Bronchial epithelial cell (primary cell): ENCODE measurements around the gene IPP. TPM values are rescaled to one million over a fixed set of nuclear protein-coding genes. Genes with fewer than 3 reads are reported as not detected.

ENCODE experiments used
- DNase-seq: peaks from one replicate; pipeline ENCODE4 v3.0.0-alpha.2; 2010; ENCODE audit warnings: low read depth
- FAIRE-seq: peaks from 2 replicates; lab custom pipeline; 2011; peaks lifted over from hg19 to GRCh38; lab: Jason Lieb, UNC
- H3K27me3 ChIP-seq: 2 replicates; pipeline ENCODE4 v1.5.1; 2011; ENCODE audit warnings: low read length; ENCODE audit not compliant: control insufficient read depth, insufficient read depth
- H3K36me3 ChIP-seq: 2 replicates; pipeline ENCODE4 v1.5.1; 2011; ENCODE audit warnings: low read length; ENCODE audit not compliant: control insufficient read depth, insufficient read depth
- H3K4me3 ChIP-seq: 2 replicates; pipeline ENCODE4 v1.5.1; 2011; ENCODE audit warnings: mild to moderate bottlenecking, low read depth, low read length, control low read depth
- total RNA-seq: library from RNA; depleted of rRNA; stranded (reverse); fragments of >200 nt; gene quantifications from 2 replicates; pipeline ENCODE4 v1.2.1, GENCODE V29; 2014
- TF ChIP-seq, protein P1 (sequence below): IDR thresholded peaks from 2 replicates; pipeline ENCODE4 v1.5.1; 2011; ENCODE audit warnings: mild to moderate bottlenecking, moderate library complexity, low read length, control low read depth, inconsistent platforms; ENCODE audit not compliant: insufficient read depth, severe bottlenecking

Gene IPP
- total RNA-seq, 1 donor from 2014 or later = 9.7 TPM

- no peak for FAIRE-seq
- H3K36me3 ChIP-seq = no peaks in the 10 kb centered on the region
- TF ChIP-seq, protein P1, sequence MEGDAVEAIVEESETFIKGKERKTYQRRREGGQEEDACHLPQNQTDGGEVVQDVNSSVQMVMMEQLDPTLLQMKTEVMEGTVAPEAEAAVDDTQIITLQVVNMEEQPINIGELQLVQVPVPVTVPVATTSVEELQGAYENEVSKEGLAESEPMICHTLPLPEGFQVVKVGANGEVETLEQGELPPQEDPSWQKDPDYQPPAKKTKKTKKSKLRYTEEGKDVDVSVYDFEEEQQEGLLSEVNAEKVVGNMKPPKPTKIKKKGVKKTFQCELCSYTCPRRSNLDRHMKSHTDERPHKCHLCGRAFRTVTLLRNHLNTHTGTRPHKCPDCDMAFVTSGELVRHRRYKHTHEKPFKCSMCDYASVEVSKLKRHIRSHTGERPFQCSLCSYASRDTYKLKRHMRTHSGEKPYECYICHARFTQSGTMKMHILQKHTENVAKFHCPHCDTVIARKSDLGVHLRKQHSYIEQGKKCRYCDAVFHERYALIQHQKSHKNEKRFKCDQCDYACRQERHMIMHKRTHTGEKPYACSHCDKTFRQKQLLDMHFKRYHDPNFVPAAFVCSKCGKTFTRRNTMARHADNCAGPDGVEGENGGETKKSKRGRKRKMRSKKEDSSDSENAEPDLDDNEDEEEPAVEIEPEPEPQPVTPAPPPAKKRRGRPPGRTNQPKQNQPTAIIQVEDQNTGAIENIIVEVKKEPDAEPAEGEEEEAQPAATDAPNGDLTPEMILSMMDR = no peak
- no peaks in the 10 kb centered on the region for H3K27me3 ChIP-seq
- H3K4me3 ChIP-seq = no peak overlapping the region
- DNase-seq = no peak
Measured at GRCh38 chr1:45767035-45767434, 16.6 kb upstream of the IPP start.

- H3K36me3 ChIP-seq = no peaks in the 10 kb centered on the region
- H3K27me3 ChIP-seq = no peaks in the 10 kb centered on the region
- FAIRE-seq (no peak), DNase-seq (no peak)
- H3K4me3 ChIP-seq = no peak overlapping the region
- TF ChIP-seq, protein P1 = no peak
Measured at GRCh38 chr1:45765999-45766792, 15.7 kb upstream of the IPP start.

DNA sequence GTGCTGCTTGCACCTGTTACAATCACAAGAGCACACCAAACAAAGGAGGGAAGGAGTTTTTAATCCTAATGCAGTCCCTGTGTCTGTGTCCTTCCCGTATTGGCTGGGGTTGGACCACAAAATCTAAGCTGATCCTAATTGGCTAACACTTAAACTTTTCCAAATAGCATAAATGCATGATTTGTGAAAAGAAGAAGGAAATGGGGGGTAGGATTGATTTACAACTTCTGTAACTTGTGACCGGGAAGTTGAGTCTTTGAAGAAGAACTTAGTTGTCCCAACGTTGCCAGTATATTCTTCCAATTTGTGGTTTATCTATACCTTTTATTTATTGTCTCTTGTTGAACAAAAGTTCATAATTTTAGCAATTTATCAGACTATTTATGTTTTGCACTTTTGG lies 11.8 kb upstream of the IPP start:
- no peak overlapping the region for H3K4me3 ChIP-seq
- DNase-seq (no peak), FAIRE-seq (no peak)
- H3K36me3 ChIP-seq = no peaks in the 10 kb centered on the region
- no peaks in the 10 kb centered on the region for H3K27me3 ChIP-seq
- TF ChIP-seq, protein P1 = no peak

DNA sequence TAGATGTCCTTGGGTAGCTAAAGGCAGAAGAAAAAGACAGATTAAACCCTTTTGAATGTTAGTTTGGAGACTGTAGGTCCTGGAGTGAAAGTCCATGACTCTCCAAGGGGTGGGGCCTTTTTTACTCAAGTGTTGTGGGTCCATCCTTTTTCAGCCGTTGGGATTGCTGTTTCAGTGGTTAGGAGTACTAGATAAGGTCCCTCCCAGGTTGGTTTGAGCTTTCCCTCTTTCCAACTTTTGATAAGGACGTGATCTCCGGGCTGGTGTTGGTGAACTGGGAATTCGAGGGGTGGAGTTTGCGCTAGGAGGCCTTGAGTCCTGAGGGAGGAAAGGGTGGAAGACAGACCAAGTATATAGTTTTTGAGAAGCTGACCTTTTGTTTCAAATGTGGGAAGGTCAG lies 5.2 kb upstream of the IPP start:
- no peak overlapping the region for H3K4me3 ChIP-seq
- H3K36me3 ChIP-seq = no peaks in the 10 kb centered on the region
- DNase-seq (no peak), FAIRE-seq (no peak)
- no peaks in the 10 kb centered on the region for H3K27me3 ChIP-seq
- TF ChIP-seq, protein P1 = no peak

GRCh38 chr1:45753248-45754037 lies 3.0 kb upstream of the IPP start:
- DNase-seq (no peak), FAIRE-seq (no peak)
- TF ChIP-seq, protein P1 = no peak

More at GRCh38 chr1:45753248-45754037, 3.0 kb upstream of the IPP start:
- no peaks in the 10 kb centered on the region for H3K36me3 ChIP-seq
- H3K27me3 ChIP-seq = no peaks in the 10 kb centered on the region
- no peak overlapping the region for H3K4me3 ChIP-seq
